GM04504 (cell line): Measurements from ENCODE around the gene C8G.

ENCODE experiments used
- DNase-seq: peaks from one replicate; pipeline ENCODE4 v3.0.0-alpha.2; 2012; ENCODE audit warnings: low read depth

The C8G gene

DNA sequence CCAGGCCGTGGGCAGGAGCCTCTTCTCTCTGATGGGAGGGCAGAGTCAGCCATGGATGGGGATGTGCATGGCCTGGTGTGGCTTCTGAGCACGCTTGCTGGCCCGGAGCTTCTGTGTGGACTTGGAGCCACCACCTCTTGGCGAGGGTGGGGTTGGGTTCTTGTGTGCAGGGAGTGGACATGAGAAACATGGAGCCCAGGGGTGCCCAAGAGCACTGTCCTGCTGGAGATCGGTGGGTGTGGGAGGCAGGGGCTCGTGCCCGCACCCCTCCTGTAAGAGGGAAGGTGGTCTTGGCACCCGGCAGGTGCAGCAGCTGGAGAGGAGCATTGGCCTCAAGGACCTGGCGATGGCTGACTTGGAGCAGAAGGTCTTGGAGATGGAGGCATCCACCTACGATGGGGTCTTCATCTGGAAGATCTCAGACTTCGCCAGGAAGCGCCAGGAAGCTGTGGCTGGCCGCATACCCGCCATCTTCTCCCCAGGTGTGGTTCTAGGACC is 24.3 kb upstream of the C8G start:
- DNase-seq = no peak

GRCh38 chr9:136921307-136921706 is 23.7 kb upstream of the C8G start:
- no peak for DNase-seq

GRCh38 chr9:136921718-136922117 is 23.3 kb upstream of the C8G start:
- no peak for DNase-seq

DNA sequence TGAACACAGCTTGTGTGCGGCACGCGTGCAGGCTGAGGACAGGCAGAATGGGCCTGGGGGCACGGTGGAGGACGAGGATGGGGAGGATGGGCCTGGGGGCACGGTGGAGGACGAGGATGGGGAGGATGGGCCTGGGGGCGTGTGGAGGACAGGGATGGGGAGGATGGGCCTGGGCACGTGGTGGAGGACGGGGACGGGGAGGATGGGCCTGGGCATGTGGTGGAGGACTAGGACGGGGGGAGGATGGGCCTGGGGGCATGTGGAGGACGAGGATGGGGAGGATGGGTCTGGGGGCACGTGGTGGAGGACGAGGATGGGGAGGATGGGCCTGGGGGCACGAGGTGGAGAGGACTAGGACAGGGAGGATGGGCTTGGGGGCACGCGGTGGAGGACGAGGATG is 22.5 kb upstream of the C8G start:
- DNase-seq = no peak

DNA sequence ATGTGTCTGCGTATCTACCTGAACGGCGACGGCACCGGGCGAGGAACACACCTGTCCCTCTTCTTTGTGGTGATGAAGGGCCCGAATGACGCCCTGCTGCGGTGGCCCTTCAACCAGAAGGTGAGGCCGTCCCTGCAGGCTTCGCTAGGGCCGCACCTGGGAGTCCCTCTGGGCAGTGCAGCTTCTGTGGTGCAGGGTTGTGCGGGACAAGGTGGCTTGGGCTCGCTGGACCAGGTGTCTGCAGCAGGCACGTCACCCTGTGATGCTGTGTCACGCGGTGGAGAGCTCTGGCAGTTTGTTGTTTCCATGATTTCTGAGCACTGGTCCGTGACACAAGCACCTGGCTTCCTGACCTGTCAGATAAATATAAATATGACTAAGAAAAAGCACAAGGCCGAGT is 21.2 kb upstream of the C8G start:
- DNase-seq = no peak

GRCh38 chr9:136925414-136926153 is 19.5 kb upstream of the C8G start:
- no peak for DNase-seq

DNA sequence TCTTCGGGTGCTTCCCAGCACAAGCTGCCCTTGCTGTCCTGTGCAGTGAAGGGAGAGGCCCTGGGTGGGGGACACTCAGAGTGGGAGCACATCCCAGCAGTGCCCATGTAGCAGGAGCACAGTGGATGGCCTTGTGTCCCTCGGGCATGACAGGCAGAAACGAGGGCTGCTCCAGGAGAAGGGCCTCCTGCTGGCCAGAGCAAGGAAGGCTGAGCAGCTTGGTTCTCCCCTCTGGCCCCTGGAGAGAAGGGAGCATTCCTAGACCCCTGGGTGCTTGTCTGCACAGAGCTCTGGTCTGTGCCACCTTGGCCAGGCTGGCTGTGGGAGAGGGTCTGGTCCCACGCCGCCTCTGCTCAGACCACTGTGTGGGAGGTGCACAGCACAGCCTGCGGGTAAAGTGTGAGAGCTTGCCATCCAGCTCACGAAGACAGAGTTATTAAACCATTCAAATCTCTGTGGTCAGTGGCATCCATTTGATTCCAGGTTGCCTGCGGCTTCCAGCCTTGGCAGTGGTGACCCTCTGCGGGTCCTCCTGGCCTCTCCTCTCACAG is 18.8 kb upstream of the C8G start:
- DNase-seq = no peak

GRCh38 chr9:136926749-136927148 is 18.3 kb upstream of the C8G start:
- DNase-seq = no peak

DNA sequence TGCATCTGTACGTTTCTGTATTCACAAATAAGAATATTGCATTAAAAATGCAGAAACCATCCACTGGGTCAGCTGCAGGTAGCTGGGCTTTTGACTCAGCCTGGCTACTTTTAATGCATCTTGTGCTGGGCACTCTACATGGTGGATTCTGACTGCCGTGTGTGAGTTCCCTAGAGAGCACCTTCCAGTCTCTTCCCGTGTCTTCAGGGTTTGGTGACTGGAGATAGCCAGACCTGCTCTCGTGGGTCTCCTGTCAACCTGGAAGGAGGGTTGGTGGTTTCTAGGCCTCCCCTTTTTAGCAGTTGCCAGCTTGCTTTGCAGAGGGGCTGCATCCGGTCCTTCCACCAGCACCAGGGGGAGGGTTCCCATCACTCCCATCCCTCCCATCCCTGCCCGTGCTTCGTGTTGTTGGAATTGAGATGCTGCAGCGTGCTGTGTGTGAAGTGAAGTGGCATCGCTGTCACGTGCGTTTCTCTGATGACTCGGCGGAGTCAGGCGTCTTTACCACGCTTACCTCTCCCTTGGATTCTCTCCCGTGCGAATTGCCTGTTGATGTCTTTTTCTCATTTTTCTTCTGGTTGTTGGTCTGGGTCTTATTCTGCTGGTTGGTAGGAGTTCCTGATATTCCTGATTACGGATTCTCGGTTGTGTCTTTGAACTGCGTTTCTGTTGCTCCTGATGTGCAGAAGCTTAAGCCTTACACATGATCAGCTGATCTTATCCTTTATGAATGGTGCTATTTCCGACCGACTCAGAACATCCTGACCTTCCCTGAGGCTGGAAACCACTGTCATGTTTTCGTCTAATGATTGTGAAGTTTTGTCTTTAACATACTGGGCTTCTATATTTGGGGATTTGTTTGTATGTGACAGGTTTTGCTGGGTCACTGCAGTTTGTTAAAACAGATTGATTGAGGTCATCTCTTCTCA is 17.4 kb upstream of the C8G start:
- no peak for DNase-seq

- DNase-seq = no peak
These were observed 16.5 kb upstream of the C8G start for GRCh38 chr9:136928591-136928990.

DNA sequence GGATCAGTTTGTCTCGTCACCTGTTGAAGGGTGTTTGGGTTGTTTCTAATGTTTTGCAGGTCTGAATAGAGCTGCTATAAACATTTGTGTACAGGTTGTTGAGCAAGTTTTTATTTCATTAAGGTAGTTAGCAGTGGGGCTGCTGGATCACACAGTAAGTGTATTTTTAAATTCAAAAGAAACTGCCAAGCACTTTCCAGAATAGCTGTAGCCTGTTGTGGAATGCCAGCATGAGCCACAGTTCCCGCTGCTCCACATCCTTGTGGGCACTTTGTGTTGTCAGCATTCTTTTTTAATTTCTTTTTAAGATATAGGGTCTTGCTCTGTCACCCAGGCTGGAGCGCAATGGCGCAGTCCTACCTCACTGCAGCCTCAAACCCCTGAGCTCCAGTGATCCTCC is 15.0 kb upstream of the C8G start:
- no peak for DNase-seq

GRCh38 chr9:136931611-136932130 is 13.4 kb upstream of the C8G start:
- DNase-seq = no peak

GRCh38 chr9:136934277-136934676 is 10.8 kb upstream of the C8G start:
- DNase-seq = no peak

DNA sequence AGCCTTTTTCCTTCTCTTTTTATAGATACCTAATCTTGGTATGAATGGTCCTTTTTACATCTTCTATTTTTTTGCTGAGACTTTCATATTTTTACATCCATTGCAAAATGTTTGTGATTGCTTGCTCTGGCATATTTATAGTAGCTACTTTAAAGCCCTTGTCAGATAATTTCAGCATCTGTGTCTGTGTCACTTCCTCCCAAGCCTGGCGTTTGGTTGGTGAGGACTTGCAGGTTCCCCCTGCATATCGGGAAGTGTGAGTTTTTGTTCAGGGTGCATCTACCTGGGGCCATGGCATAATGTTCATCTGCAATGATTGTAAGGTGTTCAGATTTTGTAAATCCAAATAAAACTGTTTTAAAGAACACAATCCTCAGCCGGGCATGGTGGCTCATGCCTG is 9.4 kb upstream of the C8G start:
- no peak for DNase-seq

DNA sequence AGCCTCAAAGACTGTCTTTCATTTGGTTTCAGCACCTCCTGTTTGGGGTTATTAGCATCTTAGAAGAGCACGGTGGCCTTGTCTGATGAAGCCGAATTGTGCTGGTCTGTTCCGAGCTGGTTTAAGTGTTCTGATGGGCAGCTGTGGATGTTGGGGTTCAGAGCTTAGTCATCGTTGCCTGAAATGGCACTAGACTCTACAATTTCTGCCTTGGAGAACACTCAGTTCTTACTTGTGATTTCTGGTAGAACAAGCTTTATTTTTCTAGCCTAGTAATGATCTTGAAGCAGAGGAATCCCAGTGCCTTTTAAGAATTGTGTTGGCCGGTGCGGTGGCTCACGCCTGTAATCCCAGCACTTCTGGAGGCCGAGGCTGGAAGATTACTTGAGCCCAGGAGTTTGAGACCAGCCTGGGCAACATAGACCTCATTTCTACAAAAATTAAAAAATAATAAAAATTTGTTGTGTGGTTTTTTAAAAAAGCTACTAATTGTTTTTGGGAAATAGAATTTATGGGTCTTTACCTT is 8.3 kb upstream of the C8G start:
- DNase-seq = no peak

DNA sequence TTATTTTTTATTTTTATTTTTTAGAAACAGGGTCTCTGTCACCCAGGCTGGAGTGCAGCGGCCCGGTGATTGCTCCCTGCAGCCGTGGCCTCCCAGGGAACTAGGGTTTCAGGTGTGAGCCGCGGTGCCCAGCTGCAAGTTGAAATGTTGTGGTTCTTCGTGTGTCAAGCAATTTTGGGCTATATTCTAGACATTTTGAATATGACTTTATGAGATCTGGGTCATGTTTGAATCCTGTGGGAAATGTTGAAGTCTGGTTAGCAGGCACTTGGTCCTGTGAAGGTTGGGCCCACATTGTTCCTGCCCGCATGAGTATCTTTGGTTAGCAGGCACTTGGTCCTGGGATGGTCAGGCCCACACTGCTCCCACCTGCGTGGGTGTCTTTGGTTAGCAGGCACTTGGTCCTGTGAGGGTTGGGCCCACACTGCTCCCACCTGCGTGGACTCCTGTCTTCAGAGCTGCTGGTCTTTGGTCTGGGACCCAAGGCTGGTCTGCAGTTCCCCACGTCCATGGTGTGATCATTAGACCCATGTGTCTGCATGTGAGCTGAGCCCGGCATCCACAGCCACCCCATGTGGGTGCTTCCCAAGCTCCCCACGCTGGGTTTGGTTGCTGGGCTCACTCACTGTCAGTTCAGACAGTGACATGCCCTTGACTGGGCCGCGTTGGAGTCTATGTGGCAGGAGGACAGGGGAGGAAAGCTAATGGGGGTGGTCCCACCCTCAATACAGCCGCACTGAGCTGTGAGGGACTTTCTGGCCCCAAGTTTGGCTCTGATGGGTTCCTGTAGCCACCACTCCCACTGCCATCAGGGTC is 7.6 kb upstream of the C8G start:
- DNase-seq = no peak

DNA sequence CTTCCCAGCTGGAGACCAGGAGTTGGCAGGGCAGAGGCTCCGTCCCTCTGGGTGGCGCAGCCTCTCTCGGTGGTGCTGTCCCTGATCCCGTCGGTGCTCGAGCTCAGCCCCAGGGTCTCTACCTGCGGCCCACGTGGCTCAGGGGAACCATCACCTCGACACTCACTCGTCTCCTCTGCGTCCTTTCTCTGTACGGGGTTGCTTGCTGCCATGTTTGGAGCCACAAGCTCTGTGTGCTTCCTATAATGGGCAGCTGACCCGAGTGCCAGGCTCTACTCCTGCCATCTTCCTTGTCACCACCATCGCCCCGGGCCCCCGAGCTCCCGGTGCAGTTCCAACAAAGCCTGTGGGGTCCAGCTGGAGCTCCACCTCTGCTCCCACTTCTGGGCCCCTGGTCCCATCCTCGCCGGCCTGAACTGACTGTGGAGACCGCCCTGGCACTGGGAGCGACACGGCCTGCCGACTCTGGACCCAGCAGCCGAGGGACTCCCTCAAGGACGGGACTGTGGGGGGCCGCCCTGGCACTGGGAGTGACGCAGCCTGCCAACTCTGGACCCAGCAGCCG is 5.5 kb upstream of the C8G start:
- no peak for DNase-seq

DNA sequence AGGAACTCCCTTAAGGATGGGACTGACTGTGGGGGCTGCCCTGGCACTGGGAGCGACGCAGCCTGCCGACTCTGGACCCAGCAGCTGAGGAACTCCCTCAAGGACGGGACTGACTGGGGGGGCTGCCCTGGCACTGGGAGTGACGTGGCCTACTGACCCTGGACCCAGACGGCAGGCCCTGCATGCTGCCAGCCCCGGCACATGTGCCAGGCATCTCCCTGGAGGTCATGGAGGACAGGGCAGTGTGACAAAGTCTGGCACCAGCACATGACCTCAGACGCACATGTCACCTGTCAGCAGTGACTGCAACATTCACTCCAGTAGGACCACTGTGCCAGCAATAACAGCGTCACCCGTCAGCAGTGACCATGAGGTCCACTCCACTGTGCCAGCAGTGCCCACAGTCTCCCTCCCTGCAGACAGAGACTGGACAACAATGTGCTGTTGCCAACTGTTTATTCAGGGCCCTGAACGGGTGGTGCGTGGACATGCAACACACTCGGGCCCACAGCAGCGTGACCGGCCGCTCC is 5.0 kb upstream of the C8G start:
- no peak for DNase-seq

DNA sequence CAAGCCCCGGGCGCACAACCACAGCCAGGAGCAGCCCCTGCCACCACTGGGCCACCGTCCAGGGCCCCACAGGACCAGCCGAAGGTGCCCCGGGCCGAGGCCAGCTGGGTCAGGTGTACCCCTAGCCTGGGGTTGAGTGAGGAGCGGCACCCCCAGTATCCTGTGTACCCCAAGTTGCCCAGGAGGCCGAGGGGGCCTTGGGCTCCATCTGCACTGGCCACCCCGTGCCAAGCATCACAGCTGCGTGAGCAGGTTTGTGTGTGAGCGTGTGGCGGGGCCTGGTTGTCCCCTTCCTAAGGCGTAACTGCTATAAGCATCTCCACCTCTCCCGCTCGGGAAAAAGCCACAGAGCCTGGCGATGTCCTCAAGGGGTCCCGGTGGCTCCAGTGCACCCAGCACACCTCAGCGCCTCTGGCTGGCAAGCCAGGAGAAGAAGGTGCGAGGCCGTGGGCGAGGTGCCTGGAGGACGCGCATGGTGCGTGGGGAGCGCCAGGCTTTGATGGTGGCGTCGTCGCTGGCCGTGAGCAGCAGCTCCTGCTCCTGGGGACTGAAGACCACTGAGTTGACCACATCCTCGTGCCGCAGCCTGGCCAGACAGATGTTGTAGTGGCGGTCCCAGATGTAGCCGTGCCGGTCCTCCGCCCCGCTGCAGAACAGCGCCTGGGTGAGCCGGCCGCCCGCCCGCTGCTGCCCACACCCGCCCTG is 4.4 kb upstream of the C8G start:
- no peak for DNase-seq
